DMS53 treated with DMSO at 0.1 percent for 48 hours (cell line): ENCODE data around the gene TMEM220.
"Not testable (repeated sequence)": the region's sequence is repeated elsewhere in the genome, so short reads cannot be mapped to it uniquely, and the experiment has no call there.

Experiments used
- DNase-seq: peaks from one replicate; lab custom pipeline; 2025; ENCODE audit not compliant: unreplicated experiment; lab: John Stamatoyannopoulos, UW

Gene TMEM220

DNA sequence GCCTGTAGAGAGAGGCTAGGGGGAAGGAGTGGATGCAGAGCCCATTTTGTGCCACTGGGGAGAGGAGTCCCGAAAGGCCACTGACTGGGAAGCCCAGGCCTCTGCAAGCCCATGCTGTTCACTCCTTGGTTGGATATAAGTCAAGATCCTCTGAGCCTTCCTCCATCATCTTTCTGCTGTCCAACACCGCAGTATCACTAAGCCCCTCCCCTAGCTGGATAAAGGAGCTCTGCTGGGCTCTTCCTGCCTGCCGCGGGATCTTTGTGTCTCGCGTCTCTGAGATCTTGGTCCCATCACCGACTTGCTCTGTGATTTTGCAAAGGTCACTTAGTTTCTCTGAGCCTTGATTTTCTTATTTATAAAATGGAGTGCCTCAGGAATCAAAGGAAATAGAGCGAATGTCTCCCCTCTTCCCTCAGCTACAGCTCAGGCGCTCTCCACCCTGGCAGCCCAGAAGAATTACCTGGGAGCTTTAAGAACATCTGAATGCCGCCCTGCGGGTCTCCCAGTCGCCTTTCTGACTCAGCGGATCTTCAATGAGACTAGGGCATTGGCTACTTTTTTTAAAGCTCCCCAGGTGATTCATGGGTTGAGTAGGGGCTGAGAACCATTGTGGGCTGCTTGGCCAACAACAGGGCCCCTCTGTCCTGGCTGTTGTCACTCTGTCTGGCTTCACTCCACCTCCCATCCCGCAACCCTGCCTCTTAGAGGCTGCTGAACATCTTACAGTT, 25.2 kb upstream of the TMEM220 start:
- DNase-seq = no peak

- DNase-seq = no peak
Observed at GRCh38 chr17:10754109-10754508, 24.3 kb upstream of the TMEM220 start.

DNA sequence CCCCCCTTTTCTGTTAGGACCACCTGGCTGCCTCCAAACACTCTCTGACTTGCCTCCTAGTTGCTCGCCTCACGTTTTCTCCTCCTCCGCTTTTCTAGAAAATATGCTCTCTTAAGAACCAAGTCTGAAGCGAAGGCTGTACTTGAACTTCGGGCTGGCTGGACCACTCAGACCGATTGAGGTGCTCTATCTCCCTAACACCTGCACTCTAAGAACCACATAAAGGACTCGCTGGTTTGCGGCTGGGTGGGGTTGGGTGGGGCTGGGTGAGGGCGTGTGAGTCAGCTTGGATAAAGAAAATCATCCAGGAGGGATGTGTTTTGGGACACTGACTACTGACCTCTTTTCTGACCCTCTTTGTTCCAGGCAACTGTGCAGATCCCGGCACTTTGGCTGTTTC, 22.9 kb upstream of the TMEM220 start:
- no peak for DNase-seq

DNA sequence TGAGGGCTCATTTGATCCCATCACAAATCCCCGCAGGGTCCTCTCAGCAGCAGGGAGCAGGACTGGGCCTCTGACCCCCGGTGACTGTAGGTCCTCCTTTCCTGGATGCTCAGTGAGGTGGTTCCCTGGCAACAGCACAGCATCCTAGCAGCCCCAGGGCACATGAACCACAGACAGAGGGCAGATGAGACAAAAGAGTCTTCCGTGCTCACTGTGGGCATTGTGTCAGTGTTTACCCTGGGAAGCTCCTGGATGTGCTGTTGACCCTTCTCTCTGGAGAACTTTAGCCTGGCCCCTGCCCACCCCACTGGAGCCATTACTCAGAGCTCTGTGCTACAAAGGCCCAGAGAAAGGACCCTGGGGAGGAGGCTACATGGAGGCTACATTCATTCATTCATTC, 21.7 kb upstream of the TMEM220 start:
- no peak for DNase-seq

DNA sequence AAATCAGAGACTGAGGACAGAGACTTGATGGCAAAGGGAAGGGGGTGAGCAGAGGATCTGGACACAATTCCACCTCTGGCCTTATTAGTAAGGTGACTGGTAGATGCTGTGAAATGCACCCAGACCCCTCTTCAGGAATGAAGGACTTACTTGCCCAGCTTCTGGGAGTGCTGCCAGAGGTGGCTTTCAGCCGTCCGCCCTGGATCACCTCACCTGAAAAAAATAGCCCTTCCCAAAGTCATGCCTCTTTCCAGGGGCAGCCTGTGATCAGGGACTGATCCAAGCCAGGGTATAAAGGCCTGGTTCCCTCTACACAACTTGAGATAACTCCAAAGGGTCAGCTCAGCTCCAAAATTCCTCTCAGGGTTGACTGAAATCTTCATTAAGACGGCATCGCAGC, 20.4 kb upstream of the TMEM220 start:
- no peak for DNase-seq

DNA sequence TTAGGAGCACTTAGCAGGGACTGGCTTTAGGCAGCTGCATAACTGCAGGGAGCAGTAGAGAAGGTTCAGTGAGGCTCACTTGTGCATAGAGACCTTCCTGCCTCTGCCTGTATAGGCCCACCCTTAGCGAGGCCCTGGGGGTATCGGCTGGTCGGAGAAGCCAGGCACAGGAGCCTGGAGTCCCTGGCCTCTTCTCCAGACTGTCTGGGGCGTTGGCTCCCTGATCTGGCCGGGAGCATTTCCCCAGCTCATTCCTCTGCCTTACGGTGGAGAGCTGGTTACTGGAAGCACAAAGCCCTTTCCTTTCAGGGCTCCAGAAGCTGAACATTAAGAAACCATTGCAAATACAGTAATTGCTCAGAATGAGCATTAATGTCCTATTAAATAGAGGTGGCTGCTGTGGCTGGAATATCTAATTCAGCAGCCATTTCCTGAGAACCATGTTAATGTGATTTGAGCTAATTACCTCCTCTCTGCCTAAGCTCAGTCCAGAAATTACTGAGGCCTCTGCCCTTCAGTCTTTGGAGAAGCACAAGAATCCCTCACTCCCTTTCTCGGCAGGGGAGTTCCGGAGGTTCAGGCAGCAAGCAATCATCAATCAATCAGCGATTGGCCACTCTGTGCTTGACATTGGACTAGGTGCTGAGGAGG, 18.8 kb upstream of the TMEM220 start:
- no peak for DNase-seq

DNA sequence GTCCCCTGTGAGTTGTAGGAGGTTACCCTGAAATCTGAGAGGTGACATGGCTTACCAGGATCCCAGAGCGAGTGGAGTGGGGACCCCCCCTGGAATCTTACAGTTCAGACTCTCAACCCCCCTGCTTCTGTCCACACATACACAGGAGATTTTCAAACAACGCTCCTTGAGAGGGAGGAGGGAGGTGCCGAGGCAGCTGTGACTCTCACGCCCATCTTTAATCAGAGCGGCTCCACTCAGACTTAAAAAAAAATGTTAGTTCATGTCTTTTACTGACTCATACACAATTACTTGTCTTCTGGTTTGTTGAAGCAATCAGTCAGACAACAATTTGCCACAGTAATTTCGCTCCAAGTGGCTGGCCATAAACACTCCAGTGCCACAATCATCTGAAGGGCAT, 15.4 kb upstream of the TMEM220 start:
- no peak for DNase-seq

DNA sequence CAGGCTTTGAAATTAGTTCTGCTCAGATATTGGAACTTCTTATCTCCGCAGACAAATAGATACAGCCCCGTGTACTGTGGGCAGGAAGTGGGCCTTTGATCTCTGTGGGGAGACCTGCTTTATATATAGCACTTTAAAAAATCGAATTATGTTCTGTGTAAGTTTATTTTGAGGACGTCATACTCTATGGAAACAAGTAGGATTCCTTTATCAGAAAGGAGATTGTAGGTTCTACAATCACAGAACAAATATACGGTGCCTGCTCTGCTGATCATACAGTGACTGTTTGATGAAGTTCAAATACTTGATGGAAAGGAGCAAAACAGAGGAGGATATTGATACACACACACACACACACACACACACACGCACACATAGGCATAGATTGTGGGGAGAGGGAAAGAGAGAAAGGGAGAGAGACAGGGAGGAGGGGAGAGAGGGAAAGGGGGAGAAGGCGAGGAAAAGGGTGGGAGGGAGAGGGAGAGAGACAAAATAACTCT, 14.7 kb upstream of the TMEM220 start:
- DNase-seq = no peak

- no peak for DNase-seq
Observed at GRCh38 chr17:10743316-10744009, 13.6 kb upstream of the TMEM220 start.

DNA sequence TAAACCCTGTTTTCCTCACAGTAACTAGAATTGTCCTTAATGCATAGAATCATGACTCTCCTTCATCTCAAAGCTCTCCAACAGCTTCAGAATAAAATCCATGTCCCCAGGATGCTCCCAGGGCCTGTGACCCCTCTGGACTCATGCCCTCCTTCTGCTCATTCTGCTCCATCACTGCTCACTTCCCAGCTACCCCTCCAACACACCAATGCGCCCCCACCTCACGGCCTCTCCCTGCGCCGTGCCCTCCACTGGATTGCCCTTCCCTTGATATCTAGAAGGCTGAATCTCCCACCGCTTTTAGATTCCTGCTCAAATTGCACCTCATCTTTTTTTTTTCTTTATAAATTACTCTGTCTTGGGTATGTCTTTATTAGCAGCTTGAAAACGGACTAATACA, 12.6 kb upstream of the TMEM220 start:
- no peak for DNase-seq

- DNase-seq = no peak
Observed at GRCh38 chr17:10741416-10742135, 11.8 kb upstream of the TMEM220 start.

GRCh38 chr17:10739386-10739785, 9.6 kb upstream of the TMEM220 start:
- no peak for DNase-seq

- DNase-seq = no peak
Observed at GRCh38 chr17:10738521-10739258, 8.9 kb upstream of the TMEM220 start.

DNA sequence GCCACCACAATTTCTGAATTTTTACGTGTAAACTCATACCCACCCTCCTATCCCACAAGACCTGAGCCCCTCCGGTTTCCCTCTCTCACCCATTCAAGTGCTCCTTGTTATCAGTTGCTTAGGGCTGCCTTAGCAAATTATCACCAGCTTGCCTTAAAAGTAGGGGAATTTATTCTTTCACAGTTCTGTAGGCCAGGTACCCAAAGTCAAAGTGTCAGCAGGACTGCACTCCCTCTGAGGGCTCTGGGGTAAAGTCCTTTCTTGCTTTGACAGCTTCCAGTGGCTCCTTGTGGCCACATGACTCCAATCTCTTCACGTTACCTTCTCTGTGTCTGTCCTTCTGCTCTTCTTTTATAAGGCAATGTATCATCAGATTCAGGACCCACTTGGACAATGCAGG, 7.9 kb upstream of the TMEM220 start:
- DNase-seq = no peak

- no peak for DNase-seq
Observed at GRCh38 chr17:10737168-10737622, 7.4 kb upstream of the TMEM220 start.

DNA sequence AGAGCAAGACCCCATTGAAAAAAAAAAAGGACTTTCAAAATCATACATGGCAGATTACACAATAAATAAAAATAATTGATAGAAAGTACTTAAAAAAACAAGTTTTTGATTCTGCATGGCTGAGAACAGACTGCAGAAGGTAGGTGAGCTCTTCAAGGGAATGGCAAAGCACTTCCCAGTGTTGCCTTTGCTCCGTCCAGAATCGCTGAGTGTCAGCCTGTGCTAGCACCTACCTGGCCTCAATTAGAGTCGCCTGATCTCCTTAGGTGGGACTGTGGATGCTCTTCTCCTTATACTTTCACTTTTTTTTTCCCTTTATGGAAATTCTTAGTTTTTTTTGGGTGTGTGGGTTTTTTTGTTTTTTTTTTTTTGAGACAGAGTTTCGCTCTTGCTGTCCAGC, 6.0 kb upstream of the TMEM220 start:
- DNase-seq = no peak

DNA sequence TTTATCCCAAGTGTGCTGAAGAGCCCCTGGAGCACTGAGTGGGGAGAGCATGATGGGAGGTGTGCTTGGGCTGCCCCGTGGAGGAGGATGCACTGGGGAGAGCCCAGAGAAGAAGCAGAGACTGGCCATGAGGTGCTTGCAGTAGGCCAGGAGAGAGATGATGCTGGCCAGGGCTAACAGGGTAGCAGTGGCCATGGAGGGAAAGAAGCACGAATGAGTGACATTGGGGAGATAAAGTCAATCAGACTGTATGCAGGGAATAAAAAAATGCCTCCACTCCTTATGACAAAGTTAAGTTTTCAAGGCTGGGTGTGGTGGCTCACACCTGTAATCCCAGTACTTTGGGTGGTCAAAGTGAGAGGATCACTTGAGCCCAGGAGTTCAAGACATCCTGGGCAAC, 5.4 kb upstream of the TMEM220 start:
- DNase-seq = no peak

GRCh38 chr17:10733666-10734065, 3.8 kb upstream of the TMEM220 start:
- DNase-seq = no peak

GRCh38 chr17:10732121-10732520, 2.3 kb upstream of the TMEM220 start:
- DNase-seq = not testable (repeated sequence)

DNA sequence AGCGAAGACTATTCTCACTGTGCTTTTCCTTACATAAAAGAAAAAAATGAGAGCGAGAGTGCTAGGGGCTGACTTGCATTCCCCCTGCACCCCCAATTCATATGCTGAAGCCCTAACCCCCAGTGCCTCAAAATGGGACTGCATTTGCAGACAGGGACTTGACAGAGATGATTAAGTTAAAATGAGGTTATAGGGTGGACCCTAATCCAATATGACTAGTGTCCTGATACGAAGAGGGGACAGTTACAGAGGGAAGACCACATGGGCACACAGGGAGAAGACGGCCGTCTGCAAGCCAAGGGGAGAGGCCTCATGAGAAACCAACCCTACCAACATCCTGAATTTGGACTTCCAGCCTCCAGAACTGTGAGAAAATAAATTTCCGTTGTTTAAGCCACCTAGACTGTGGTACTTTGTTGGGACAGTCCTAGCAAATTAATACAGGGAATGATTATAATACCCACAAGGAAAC, 1.6 kb upstream of the TMEM220 start:
- DNase-seq = no peak

DNA sequence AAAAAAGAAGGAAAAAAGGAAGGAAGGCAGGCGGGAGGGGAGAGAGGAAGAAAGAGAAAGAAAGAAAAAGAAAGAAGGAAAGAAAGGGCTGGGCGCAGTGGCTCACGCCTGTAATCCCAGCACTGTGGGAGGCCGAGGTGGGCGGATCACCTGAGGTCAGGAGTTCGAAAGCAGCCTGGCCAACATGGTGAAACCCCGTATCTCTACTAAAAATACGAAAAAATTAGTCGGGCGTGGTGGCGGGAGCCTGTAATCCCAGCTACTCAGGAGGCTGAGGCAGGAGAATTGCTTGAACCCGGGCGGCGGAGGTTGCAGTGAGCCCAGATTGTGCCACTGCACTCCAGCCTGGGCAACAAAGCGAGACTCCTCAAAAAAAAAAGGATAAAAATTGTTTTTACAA, 424 bp upstream of the TMEM220 start:
- not testable (repeated sequence) for DNase-seq
